Measurements from ENCODE around the gene CDRT15. TPM values are rescaled to one million over a fixed set of nuclear protein-coding genes. Genes with fewer than 3 reads are reported as not detected.
"Not testable (repeated sequence)": the region's sequence is repeated elsewhere in the genome, so short reads cannot be mapped to it uniquely, and the experiment has no call there.

CDRT15 gene
- total RNA-seq: not detected

GRCh38 chr17:14236762-14237161 is at the start of gene CDRT15:
Gene CDRT15, minus strand, starts transcription at chr17:14236862. Its CDS starts 29 bp downstream, at chr17:14236833.
- not testable (repeated sequence) for H3K9me3 ChIP-seq (ENCODE audit: low read depth, low read length); H3K27me3 ChIP-seq (ENCODE audit: insufficient read depth, low read length); H3K4me3 ChIP-seq (ENCODE audit: low read length); H3K4me1 ChIP-seq (ENCODE audit: insufficient read depth, low read length)

- Histone ChIP-seq H3K27me3 (ENCODE audit: insufficient read depth, low read length) (no peaks in the 10 kb centered on the region), H3K9me3 (ENCODE audit: low read depth, low read length) (no peaks in the 10 kb centered on the region), H3K4me1 (ENCODE audit: insufficient read depth, low read length) (no peaks in the 10 kb centered on the region), H3K4me3 (ENCODE audit: low read length) (no peak overlapping the region)
Measured at GRCh38 chr17:14282726-14283125, 46.1 kb upstream of the CDRT15 start.

- H3K27me3 ChIP-seq (ENCODE audit: insufficient read depth, low read length): no peaks in the 10 kb centered on the region
- H3K9me3 ChIP-seq (ENCODE audit: low read depth, low read length): no peaks in the 10 kb centered on the region
- no peak overlapping the region for H3K4me3 ChIP-seq (ENCODE audit: low read length)
- no peaks in the 10 kb centered on the region for H3K4me1 ChIP-seq (ENCODE audit: insufficient read depth, low read length)
Measured at GRCh38 chr17:14281530-14281929, 44.9 kb upstream of the CDRT15 start.

- Histone ChIP-seq H3K4me3 (ENCODE audit: low read length) (no peak overlapping the region), H3K4me1 (ENCODE audit: insufficient read depth, low read length) (no peaks in the 10 kb centered on the region), H3K9me3 (ENCODE audit: low read depth, low read length) (no peaks in the 10 kb centered on the region), H3K27me3 (ENCODE audit: insufficient read depth, low read length) (no peaks in the 10 kb centered on the region)
Measured at GRCh38 chr17:14276535-14277250, 40.0 kb upstream of the CDRT15 start.

- Histone ChIP-seq H3K9me3 (ENCODE audit: low read depth, low read length) (no peaks in the 10 kb centered on the region), H3K4me3 (ENCODE audit: low read length) (no peak overlapping the region), H3K27me3 (ENCODE audit: insufficient read depth, low read length) (no peaks in the 10 kb centered on the region), H3K4me1 (ENCODE audit: insufficient read depth, low read length) (no peaks in the 10 kb centered on the region)
Measured at GRCh38 chr17:14270508-14270907, 33.8 kb upstream of the CDRT15 start.

- H3K4me3 ChIP-seq (ENCODE audit: low read length): no peak overlapping the region
- no peaks in the 10 kb centered on the region for H3K4me1 ChIP-seq (ENCODE audit: insufficient read depth, low read length)
- H3K27me3 ChIP-seq (ENCODE audit: insufficient read depth, low read length): no peaks in the 10 kb centered on the region
- H3K9me3 ChIP-seq (ENCODE audit: low read depth, low read length): no peaks in the 10 kb centered on the region
Measured at GRCh38 chr17:14269473-14269872, 32.8 kb upstream of the CDRT15 start.

- Histone ChIP-seq H3K9me3 (ENCODE audit: low read depth, low read length) (no peaks in the 10 kb centered on the region), H3K27me3 (ENCODE audit: insufficient read depth, low read length) (no peaks in the 10 kb centered on the region), H3K4me3 (ENCODE audit: low read length) (no peak overlapping the region), H3K4me1 (ENCODE audit: insufficient read depth, low read length) (no peaks in the 10 kb centered on the region)
Measured at GRCh38 chr17:14268264-14268663, 31.6 kb upstream of the CDRT15 start.

GRCh38 chr17:14261406-14261805 is 24.7 kb upstream of the CDRT15 start:
- Histone ChIP-seq H3K27me3 (ENCODE audit: insufficient read depth, low read length) (no peaks in the 10 kb centered on the region), H3K4me3 (ENCODE audit: low read length) (no peak overlapping the region), H3K9me3 (ENCODE audit: low read depth, low read length) (no peaks in the 10 kb centered on the region), H3K4me1 (ENCODE audit: insufficient read depth, low read length) (no peaks in the 10 kb centered on the region)

- Histone ChIP-seq H3K4me1 (ENCODE audit: insufficient read depth, low read length) (no peaks in the 10 kb centered on the region), H3K9me3 (ENCODE audit: low read depth, low read length) (no peaks in the 10 kb centered on the region), H3K27me3 (ENCODE audit: insufficient read depth, low read length) (no peaks in the 10 kb centered on the region), H3K4me3 (ENCODE audit: low read length) (no peak overlapping the region)
Measured at GRCh38 chr17:14245629-14246028, 9.0 kb upstream of the CDRT15 start.

- Histone ChIP-seq H3K4me3 (ENCODE audit: low read length) (no peak overlapping the region), H3K27me3 (ENCODE audit: insufficient read depth, low read length) (no peaks in the 10 kb centered on the region), H3K9me3 (ENCODE audit: low read depth, low read length) (no peaks in the 10 kb centered on the region), H3K4me1 (ENCODE audit: insufficient read depth, low read length) (no peaks in the 10 kb centered on the region)
Measured at GRCh38 chr17:14245002-14245401, 8.3 kb upstream of the CDRT15 start.

- H3K4me3 ChIP-seq (ENCODE audit: low read length); H3K27me3 ChIP-seq (ENCODE audit: insufficient read depth, low read length); H3K9me3 ChIP-seq (ENCODE audit: low read depth, low read length); H3K4me1 ChIP-seq (ENCODE audit: insufficient read depth, low read length): not testable (repeated sequence)
Measured at GRCh38 chr17:14239271-14239670, 2.6 kb upstream of the CDRT15 start.

- H3K4me1 ChIP-seq (ENCODE audit: insufficient read depth, low read length); H3K27me3 ChIP-seq (ENCODE audit: insufficient read depth, low read length); H3K9me3 ChIP-seq (ENCODE audit: low read depth, low read length); H3K4me3 ChIP-seq (ENCODE audit: low read length): not testable (repeated sequence)
Measured at GRCh38 chr17:14236032-14236431, 630 bp downstream of the CDRT15 start.

- H3K27me3 ChIP-seq (ENCODE audit: insufficient read depth, low read length); H3K9me3 ChIP-seq (ENCODE audit: low read depth, low read length); H3K4me1 ChIP-seq (ENCODE audit: insufficient read depth, low read length); H3K4me3 ChIP-seq (ENCODE audit: low read length): not testable (repeated sequence)
Measured at GRCh38 chr17:14235047-14235446, 1.6 kb downstream of the CDRT15 start.

GRCh38 chr17:14231187-14231586 is 5.5 kb downstream of the CDRT15 start:
- not testable (repeated sequence) for H3K4me3 ChIP-seq (ENCODE audit: low read length); H3K9me3 ChIP-seq (ENCODE audit: low read depth, low read length); H3K27me3 ChIP-seq (ENCODE audit: insufficient read depth, low read length); H3K4me1 ChIP-seq (ENCODE audit: insufficient read depth, low read length)

GRCh38 chr17:14228903-14229302 is 7.8 kb downstream of the CDRT15 start:
- Histone ChIP-seq H3K4me3 (ENCODE audit: low read length) (no peak overlapping the region), H3K27me3 (ENCODE audit: insufficient read depth, low read length) (no peaks in the 10 kb centered on the region), H3K9me3 (ENCODE audit: low read depth, low read length) (no peaks in the 10 kb centered on the region), H3K4me1 (ENCODE audit: insufficient read depth, low read length) (no peaks in the 10 kb centered on the region)

GRCh38 chr17:14227052-14227451 is 9.6 kb downstream of the CDRT15 start:
- Histone ChIP-seq H3K4me1 (ENCODE audit: insufficient read depth, low read length) (no peaks in the 10 kb centered on the region), H3K27me3 (ENCODE audit: insufficient read depth, low read length) (no peaks in the 10 kb centered on the region), H3K4me3 (ENCODE audit: low read length) (no peak overlapping the region), H3K9me3 (ENCODE audit: low read depth, low read length) (no peaks in the 10 kb centered on the region)

Measured in mononuclear cell (primary cell).